Measurements from ENCODE around the gene NEK4.

NEK4 gene

DNA sequence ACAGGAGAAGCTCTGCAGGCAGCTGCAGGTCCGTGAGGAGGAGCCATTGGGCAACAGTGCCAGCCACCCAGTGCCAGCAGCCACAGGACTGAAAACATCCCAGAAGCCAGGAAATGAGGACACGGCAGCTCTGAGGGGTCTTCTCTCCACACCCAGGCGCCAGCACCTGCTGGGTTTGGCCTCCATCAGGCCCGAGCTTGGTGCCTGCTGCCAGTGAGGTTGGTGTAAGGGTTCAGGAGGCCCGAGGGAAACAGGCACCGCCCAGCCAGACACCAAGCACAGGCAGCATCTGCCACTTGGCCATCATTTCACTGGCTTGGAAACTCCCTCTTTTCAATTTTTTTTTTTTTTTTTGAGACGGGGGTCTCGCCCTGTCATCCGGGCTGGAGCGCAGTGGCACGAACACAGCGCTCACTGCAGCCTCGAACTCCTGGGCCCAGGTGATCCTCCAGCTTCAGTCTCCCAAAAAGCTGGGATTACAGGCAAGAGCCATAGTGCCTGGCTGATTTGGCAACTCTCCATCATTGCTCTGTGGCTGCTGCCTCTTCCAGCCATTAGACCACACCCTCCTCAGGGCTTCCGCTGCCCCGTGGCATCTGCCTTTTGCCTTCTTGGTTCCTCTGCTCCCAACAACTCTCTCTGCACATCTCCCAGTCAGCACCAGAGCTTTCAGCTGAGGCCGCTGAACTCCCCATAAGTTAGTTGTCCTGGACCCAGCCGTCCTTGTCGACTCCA, 22.4 kb upstream of the NEK4 start:
- TF ChIP-seq, protein P1, sequence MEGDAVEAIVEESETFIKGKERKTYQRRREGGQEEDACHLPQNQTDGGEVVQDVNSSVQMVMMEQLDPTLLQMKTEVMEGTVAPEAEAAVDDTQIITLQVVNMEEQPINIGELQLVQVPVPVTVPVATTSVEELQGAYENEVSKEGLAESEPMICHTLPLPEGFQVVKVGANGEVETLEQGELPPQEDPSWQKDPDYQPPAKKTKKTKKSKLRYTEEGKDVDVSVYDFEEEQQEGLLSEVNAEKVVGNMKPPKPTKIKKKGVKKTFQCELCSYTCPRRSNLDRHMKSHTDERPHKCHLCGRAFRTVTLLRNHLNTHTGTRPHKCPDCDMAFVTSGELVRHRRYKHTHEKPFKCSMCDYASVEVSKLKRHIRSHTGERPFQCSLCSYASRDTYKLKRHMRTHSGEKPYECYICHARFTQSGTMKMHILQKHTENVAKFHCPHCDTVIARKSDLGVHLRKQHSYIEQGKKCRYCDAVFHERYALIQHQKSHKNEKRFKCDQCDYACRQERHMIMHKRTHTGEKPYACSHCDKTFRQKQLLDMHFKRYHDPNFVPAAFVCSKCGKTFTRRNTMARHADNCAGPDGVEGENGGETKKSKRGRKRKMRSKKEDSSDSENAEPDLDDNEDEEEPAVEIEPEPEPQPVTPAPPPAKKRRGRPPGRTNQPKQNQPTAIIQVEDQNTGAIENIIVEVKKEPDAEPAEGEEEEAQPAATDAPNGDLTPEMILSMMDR (IDR thresholded peaks at IDR 0.05; ENCODE audit: insufficient read depth, missing control alignments): no peak
- FAIRE-seq (no peak), DNase-seq (ENCODE audit: insufficient read length, low spot score) (no peak)

DNA sequence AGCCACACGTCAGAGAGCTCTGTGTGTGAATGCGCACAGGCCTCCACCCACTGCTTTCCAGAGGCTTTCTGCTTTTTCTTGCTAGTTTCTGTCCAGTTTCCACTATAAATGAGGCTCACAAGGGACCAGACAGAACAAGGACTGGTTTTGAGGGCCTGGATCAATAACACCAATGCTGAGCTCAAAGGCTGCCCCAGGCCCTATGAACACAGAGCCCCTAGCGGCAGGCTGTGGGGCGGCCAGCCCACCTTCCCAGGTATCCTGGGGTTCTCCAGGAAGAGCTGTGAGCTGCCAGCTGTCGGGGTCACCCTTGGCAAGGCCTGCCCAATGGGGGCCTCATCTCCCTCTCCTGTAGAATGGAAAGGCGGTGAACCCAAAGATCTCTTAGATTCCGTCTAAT, 21.7 kb upstream of the NEK4 start:
- DNase-seq (ENCODE audit: insufficient read length, low spot score) (no peak), FAIRE-seq (no peak)

DNA sequence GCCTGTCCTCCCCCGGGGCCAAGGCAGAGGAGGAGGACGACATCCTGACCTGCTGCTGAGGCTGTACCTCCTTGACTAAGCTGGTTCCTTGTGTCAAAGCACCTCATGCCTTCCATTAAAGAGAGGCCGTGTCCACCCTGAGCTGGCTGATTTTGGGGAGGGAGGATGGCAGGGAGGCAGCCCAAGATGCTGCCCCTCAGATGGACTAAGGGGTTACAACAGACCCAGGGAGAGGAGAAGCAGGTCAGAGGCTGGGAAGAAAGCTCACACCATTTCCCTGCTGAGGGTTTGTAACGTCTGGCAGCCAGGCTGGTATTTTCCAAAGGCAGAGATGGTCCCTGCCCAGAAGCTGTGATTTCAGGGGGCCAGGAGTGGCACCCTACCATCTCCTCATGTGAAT, 21.2 kb upstream of the NEK4 start:
- DNase-seq (ENCODE audit: insufficient read length, low spot score) (no peak), FAIRE-seq (no peak)
- TF ChIP-seq, protein P1 (IDR thresholded peaks at IDR 0.05; ENCODE audit: insufficient read depth, missing control alignments): no peak

More for the DNA sequence above, 21.7 kb upstream of the NEK4 start:
- TF ChIP-seq, protein P1 (IDR thresholded peaks at IDR 0.05; ENCODE audit: insufficient read depth, missing control alignments): no peak

DNA sequence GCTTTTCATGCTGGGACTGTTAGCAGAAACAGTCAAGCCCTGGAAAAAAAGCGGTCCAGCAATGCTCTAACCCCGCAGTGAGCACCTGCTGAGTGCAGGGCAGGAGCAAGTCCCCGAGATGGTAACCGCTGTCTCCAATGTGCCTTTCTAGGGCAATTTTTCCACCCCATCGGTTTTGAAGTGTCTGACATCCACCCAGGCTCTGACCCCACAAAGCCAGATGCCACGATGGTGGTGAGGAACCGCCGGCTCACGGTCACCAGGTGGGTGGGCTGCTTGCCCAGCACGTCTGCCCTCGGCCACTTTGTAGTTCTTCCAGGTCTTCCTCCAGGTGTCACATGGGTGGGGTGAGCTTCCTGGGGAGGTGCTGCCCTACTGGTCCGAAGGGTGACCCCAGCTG, 20.6 kb upstream of the NEK4 start:
- DNase-seq (ENCODE audit: insufficient read length, low spot score) (no peak), FAIRE-seq (no peak)
- TF ChIP-seq, protein P1 (IDR thresholded peaks at IDR 0.05; ENCODE audit: insufficient read depth, missing control alignments): no peak

DNA sequence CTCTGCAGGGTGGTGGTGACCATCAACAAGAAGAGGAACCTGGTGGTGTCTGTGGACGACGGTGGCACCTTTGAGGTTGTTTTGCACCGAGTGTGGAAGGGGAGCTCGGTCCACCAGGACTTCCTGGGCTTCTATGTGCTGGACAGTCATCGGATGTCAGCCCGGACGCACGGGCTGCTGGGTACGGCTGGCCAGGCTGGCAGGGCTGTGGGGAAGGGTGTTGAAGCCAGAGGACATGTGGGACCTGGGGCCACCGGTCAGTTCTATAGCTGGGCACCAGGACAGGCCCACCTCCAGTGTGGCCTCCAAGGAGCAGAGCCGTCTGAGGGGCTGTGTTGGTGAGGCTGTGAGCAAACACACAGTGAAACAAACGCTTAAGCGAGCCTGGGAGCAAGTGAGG, 20.0 kb upstream of the NEK4 start:
- TF ChIP-seq, protein P1 (IDR thresholded peaks at IDR 0.05; ENCODE audit: insufficient read depth, missing control alignments): no peak
- FAIRE-seq: no peak

DNA sequence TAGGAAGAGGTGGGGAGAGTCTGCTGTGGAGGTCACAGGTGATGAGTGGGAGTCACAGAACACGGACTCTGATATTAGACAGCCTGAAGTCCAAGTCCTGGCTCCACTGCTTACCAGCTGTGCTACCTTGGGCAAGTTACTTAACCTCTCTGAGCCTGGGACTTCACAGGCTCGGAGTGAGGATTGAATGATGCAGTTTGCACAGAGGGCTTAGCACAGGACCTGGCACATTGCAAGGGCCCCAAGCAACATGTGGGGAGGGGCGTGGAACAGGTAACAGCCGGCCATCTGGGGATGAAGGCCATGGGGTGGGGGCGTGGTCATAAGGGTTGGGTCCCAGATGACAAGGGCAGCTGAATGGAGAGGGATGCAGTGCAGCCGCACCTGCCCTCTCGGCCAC, 19.6 kb upstream of the NEK4 start:
- no peak for DNase-seq (ENCODE audit: insufficient read length, low spot score)
- TF ChIP-seq, protein P1 (IDR thresholded peaks at IDR 0.05; ENCODE audit: insufficient read depth, missing control alignments): no peak
- FAIRE-seq: no peak

More for the DNA sequence above, 20.0 kb upstream of the NEK4 start:
- no peak for DNase-seq (ENCODE audit: insufficient read length, low spot score)

DNA sequence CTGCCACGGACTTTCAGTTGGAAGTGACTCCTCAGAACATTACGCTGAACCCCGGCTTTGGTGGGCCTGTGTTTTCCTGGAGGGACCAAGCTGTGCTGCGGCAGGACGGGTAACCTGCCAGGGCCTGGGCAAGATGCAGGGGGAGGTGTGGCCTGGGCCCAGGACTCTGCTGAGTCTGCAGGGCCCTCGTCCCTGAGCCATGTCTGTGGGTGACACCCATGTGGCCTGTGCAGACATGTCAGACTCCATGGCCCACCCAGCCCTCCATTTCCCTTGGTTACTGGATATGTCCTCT, 19.0 kb upstream of the NEK4 start:
- TF ChIP-seq, protein P1 (IDR thresholded peaks at IDR 0.05; ENCODE audit: insufficient read depth, missing control alignments): no peak
- FAIRE-seq (no peak), DNase-seq (ENCODE audit: insufficient read length, low spot score) (no peak)

Data from D721Med (cell line).